Measurements from ENCODE around the gene GRP. TPM values are rescaled to one million over a fixed set of nuclear protein-coding genes. Genes with fewer than 3 reads are reported as not detected.

Gene GRP
- total RNA-seq, 1 donor from 2014 or later, result not detected

DNA sequence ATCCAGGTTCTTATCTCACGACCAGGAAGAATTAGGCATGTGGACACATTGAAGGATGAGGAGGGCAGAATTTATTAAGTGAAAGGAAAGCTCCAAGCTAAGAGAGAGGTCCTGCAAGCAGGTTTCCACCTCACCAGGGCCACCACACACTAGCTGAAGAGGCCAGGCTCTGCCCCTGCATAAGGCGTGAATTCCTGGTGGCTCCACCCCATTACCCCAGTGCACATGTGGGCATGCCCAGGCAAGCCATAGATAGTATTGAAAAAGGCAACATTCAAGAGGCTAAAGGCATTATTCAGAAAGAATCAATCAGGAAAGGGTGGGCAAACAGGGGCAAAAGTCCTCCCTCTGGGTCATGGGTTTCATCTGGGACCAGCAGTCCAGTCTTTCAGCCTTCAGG lies 30.9 kb upstream of the GRP start:
- FAIRE-seq (no peak), DNase-seq (ENCODE audit: low read depth) (peak; percentile 36)
- Histone ChIP-seq H3K27me3 (ENCODE audit: control insufficient read depth, insufficient read depth, low read length) (no peaks in the 10 kb centered on the region), H3K4me3 (ENCODE audit: low read depth, low read length) (no peak overlapping the region), H3K36me3 (ENCODE audit: control insufficient read depth, insufficient read depth, low read length) (no peaks in the 10 kb centered on the region)
- TF ChIP-seq, protein P1, sequence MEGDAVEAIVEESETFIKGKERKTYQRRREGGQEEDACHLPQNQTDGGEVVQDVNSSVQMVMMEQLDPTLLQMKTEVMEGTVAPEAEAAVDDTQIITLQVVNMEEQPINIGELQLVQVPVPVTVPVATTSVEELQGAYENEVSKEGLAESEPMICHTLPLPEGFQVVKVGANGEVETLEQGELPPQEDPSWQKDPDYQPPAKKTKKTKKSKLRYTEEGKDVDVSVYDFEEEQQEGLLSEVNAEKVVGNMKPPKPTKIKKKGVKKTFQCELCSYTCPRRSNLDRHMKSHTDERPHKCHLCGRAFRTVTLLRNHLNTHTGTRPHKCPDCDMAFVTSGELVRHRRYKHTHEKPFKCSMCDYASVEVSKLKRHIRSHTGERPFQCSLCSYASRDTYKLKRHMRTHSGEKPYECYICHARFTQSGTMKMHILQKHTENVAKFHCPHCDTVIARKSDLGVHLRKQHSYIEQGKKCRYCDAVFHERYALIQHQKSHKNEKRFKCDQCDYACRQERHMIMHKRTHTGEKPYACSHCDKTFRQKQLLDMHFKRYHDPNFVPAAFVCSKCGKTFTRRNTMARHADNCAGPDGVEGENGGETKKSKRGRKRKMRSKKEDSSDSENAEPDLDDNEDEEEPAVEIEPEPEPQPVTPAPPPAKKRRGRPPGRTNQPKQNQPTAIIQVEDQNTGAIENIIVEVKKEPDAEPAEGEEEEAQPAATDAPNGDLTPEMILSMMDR (IDR thresholded peaks at IDR 0.05; ENCODE audit: insufficient read depth, low read length, severe bottlenecking), result no peak

DNA sequence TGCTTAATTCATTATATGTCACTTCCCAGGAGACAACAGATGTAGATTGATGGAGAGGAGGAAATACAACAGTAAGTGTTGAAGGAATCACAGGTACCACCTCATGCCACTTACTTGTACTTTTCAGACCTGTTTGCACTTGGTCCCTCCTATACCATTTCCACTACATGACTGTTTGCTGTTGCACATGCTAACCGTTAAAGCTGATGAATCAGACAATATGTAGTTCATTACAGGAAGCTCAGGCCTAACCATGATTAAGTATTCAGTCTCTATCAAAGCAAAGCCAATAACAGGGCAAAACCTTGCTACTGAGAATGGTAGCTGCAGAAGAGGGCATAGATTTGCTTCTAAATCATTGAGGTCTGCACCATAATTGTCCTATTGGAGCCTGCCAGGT lies 30.2 kb upstream of the GRP start:
- H3K36me3 ChIP-seq (ENCODE audit: control insufficient read depth, insufficient read depth, low read length), result no peaks in the 10 kb centered on the region
- TF ChIP-seq, protein P1 (IDR thresholded peaks at IDR 0.05; ENCODE audit: insufficient read depth, low read length, severe bottlenecking), result no peak
- FAIRE-seq (no peak), DNase-seq (ENCODE audit: low read depth) (peak; percentile 54)
- no peaks in the 10 kb centered on the region for H3K27me3 ChIP-seq (ENCODE audit: control insufficient read depth, insufficient read depth, low read length)
- H3K4me3 ChIP-seq (ENCODE audit: low read depth, low read length), result no peak overlapping the region

DNA sequence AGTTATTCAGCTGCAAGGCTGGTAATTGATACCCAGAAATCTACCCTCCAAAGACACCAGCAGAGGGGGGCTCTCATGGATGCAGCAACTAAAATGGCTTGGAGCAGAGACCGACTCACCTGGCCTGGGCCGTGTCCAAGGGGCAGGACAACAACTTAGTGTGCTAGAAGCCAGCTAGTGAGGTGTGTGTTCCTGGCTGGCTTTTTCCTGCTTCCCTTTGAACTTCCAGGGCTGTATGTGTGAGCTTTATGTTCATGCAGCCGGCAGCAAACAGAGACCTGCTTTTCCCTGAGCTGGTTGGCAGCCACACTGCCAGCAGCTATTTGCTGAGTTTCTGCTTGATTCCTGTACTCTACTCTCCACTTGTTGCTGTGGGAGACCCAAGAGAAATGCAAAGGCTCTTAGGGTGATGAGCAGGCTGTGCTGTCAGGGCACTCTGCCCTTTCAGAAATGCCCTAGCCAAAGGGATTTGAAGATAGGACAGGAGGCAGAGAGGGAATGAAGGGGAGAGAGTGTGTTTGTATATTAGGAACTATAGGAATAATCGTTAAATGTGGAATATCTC lies 23.7 kb upstream of the GRP start:
- TF ChIP-seq, protein P1 (IDR thresholded peaks at IDR 0.05; ENCODE audit: insufficient read depth, low read length, severe bottlenecking), result no peak
- Histone ChIP-seq H3K27me3 (ENCODE audit: control insufficient read depth, insufficient read depth, low read length) (peaks cover 7% of the 10 kb centered on the region), H3K36me3 (ENCODE audit: control insufficient read depth, insufficient read depth, low read length) (no peaks in the 10 kb centered on the region), H3K4me3 (ENCODE audit: low read depth, low read length) (no peak overlapping the region)
- no peak for FAIRE-seq
- DNase-seq (ENCODE audit: low read depth), result no peak

DNA sequence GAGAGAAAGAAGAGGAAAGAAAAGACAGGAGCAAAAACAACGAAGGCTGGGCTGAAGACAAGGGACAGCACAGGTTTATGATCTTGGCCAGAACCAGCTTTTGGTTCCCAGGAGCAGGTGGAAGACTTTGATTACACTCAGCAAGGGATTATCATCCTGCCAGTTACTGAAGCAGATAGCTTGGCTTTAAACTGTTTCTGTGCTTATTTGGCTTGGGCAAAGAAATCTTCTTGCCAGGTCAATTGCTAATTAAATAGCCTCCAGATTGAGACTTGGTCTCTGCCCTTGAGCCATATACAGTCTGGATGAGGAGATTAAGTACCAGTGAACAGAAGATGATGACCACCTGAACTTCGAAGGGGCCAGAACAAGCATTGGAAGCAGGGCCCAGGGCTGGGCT lies 22.3 kb upstream of the GRP start:
- FAIRE-seq (no peak), DNase-seq (ENCODE audit: low read depth) (no peak)
- Histone ChIP-seq H3K27me3 (ENCODE audit: control insufficient read depth, insufficient read depth, low read length) (peaks cover 7% of the 10 kb centered on the region), H3K36me3 (ENCODE audit: control insufficient read depth, insufficient read depth, low read length) (no peaks in the 10 kb centered on the region), H3K4me3 (ENCODE audit: low read depth, low read length) (no peak overlapping the region)
- TF ChIP-seq, protein P1 (IDR thresholded peaks at IDR 0.05; ENCODE audit: insufficient read depth, low read length, severe bottlenecking), result no peak

DNA sequence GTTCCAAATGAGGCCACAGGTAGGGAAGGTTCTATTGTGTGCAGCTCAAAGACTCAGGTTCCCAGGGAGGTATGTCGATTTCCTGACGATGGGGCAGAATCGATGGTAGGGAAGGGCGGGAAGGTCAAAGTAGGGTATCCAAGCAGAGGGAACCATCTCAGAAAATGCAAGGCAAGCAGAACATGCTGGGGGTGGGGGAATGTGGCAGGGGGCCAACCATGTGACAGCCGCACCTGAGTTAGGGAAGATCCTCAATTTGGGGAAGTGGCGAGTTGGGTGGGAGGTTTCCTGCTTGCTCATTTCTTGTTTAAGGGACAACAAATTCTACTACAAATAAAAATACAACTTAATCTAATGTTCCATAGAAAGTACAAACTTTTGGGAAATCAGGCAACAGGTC lies 21.7 kb upstream of the GRP start:
- FAIRE-seq (no peak), DNase-seq (ENCODE audit: low read depth) (no peak)
- H3K36me3 ChIP-seq (ENCODE audit: control insufficient read depth, insufficient read depth, low read length), result no peaks in the 10 kb centered on the region
- H3K27me3 ChIP-seq (ENCODE audit: control insufficient read depth, insufficient read depth, low read length), result peaks cover 7% of the 10 kb centered on the region
- H3K4me3 ChIP-seq (ENCODE audit: low read depth, low read length), result no peak overlapping the region
- TF ChIP-seq, protein P1 (IDR thresholded peaks at IDR 0.05; ENCODE audit: insufficient read depth, low read length, severe bottlenecking), result no peak

DNA sequence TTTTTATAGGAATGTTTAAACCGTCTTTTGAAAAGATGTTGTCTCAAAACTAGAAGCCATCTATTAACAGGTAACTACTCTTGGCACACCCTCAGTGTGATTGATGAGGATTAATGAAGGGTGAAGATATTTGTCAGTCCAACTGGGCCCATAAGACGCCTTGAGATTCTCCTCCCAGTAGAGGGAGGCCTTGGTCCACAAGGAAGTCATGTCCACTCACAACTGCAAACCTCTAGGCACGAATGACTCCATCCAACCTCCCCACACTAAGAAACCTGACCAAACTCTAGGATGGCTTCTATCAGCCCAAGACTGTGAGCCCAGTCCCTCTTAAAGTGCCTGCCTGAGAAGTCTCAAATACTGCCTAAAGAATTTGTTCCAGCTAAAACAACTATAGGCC lies 19.2 kb upstream of the GRP start:
- Histone ChIP-seq H3K27me3 (ENCODE audit: control insufficient read depth, insufficient read depth, low read length) (peaks cover 7% of the 10 kb centered on the region), H3K36me3 (ENCODE audit: control insufficient read depth, insufficient read depth, low read length) (no peaks in the 10 kb centered on the region), H3K4me3 (ENCODE audit: low read depth, low read length) (no peak overlapping the region)
- DNase-seq (ENCODE audit: low read depth), result no peak
- TF ChIP-seq, protein P1 (IDR thresholded peaks at IDR 0.05; ENCODE audit: insufficient read depth, low read length, severe bottlenecking), result no peak
- no peak for FAIRE-seq
